Central memory CD8-positive, alpha-beta T cell (primary cell): ENCODE measurements around the gene IDNK.

ENCODE experiments used
- ATAC-seq: fragments of 150-1000 bp; cut with Tn5 transposase; replicated peaks from 2 replicates; pipeline ENCODE4 v1.10.0; 2022; ENCODE audit warnings: mild to moderate bottlenecking, moderate FRiP score, moderate number of reproducible peaks; ENCODE audit not compliant: poor library complexity, severe bottlenecking; ENCODE audit errors: extremely low read depth
- DNase-seq, 2 donors: peaks; one replicate each; pipeline ENCODE4 v3.0.0; 2021; ENCODE audit warnings: low spot score in 2 of 2
- H3K27ac Mint-ChIP-seq: one replicate; pipeline ENCODE4 v1.8.0; 2022; ENCODE audit warnings: low read depth, mild to moderate bottlenecking, moderate library complexity, mixed read lengths
- H3K27me3 Mint-ChIP-seq: one replicate; pipeline ENCODE4 v1.8.0; 2022; ENCODE audit warnings: mixed read lengths
- H3K36me3 Mint-ChIP-seq: one replicate; pipeline ENCODE4 v1.8.0; 2022; ENCODE audit warnings: mild to moderate bottlenecking, moderate library complexity, mixed read lengths; ENCODE audit not compliant: insufficient read depth
- H3K4me1 Mint-ChIP-seq: one replicate; pipeline ENCODE4 v1.8.0; 2022; ENCODE audit warnings: mixed read lengths
- H3K4me3 Mint-ChIP-seq: one replicate; pipeline ENCODE4 v1.8.0; 2022; ENCODE audit warnings: mild to moderate bottlenecking, moderate library complexity, mixed read lengths
- H3K9me3 Mint-ChIP-seq: one replicate; pipeline ENCODE4 v1.8.0; 2022; ENCODE audit warnings: mixed read lengths

The IDNK gene

GRCh38 chr9:83671451-83671850 is 48.5 kb downstream of the IDNK start:
- ATAC-seq (no peak), DNase-seq (no peak)
- no peak overlapping the region for H3K4me3 Mint-ChIP-seq
- H3K36me3 Mint-ChIP-seq = peaks cover 62% of the 10 kb centered on the region
- H3K4me1 Mint-ChIP-seq = peaks cover 12% of the 10 kb centered on the region
- no peak overlapping the region for H3K27ac Mint-ChIP-seq
- no peaks in the 10 kb centered on the region for H3K9me3 Mint-ChIP-seq
- H3K27me3 Mint-ChIP-seq = no peaks in the 10 kb centered on the region

GRCh38 chr9:83675466-83675865 is 52.5 kb downstream of the IDNK start:
- ATAC-seq (no peak), DNase-seq (no peak)
- Mint-ChIP-seq H3K4me3 (no peak overlapping the region), H3K36me3 (peaks cover 80% of the 10 kb centered on the region), H3K4me1 (peaks cover 13% of the 10 kb centered on the region), H3K27me3 (no peaks in the 10 kb centered on the region), H3K27ac (no peak overlapping the region), H3K9me3 (no peaks in the 10 kb centered on the region)

DNA sequence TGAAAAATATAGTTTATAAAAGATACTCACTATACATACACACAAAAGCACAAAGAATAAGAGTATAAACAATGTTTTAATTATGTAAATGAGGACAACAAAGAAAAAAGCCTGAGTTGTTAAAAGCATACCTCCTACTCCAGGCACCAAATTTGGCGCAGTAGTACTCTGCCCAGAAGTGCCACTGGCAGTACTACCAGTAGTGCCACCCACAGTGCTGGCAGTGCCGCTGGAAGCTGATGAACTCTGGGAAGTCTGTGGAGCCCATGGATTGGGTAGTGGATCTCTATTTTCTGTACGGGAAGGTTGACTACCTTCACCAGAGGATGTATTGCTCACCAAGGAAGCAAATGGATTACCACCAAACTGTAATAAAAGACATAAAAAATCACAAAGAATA is 54.7 kb downstream of the IDNK start:
- DNase-seq (no peak), ATAC-seq (no peak)
- Mint-ChIP-seq H3K36me3 (peaks cover 80% of the 10 kb centered on the region), H3K4me3 (no peak overlapping the region), H3K27me3 (no peaks in the 10 kb centered on the region), H3K9me3 (no peaks in the 10 kb centered on the region), H3K4me1 (peaks cover 18% of the 10 kb centered on the region), H3K27ac (no peak overlapping the region)

- ATAC-seq = no peak
Measured at GRCh38 chr9:83680233-83680632, 57.3 kb downstream of the IDNK start.

DNA sequence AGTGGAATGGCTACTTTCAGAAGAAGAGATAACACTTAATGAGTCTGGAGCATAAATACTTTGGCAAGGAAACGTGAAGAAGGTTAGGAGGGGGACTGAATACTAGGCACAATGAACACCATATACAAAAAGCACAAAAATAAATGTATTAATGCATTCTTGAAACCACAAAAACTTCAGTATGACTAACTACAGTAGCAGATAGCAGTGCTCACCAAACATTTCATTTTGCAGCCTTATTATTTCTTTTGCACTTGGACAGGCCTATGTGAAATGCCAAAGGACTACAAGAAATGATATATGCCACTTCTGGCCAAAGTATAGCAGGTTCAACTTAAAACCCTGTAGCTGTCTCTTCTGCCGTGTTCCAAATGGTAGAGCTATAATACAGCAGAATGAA is 58.5 kb downstream of the IDNK start:
- Mint-ChIP-seq H3K36me3 (peaks cover 66% of the 10 kb centered on the region), H3K27me3 (no peaks in the 10 kb centered on the region), H3K4me3 (no peak overlapping the region), H3K9me3 (no peaks in the 10 kb centered on the region), H3K27ac (peak overlapping the region; percentile 78), H3K4me1 (peaks cover 23% of the 10 kb centered on the region)
- DNase-seq = no peak
- no peak for ATAC-seq

More at GRCh38 chr9:83680233-83680632, 57.3 kb downstream of the IDNK start:
- H3K4me1 Mint-ChIP-seq = peaks cover 17% of the 10 kb centered on the region
- no peak overlapping the region for H3K4me3 Mint-ChIP-seq
- peaks cover 76% of the 10 kb centered on the region for H3K36me3 Mint-ChIP-seq
- DNase-seq = no peak
- H3K27me3 Mint-ChIP-seq = no peaks in the 10 kb centered on the region
- no peaks in the 10 kb centered on the region for H3K9me3 Mint-ChIP-seq
- H3K27ac Mint-ChIP-seq = peak overlapping the region; percentile 78

GRCh38 chr9:83688921-83689320 is 66.0 kb downstream of the IDNK start:
- H3K36me3 Mint-ChIP-seq = peaks cover 16% of the 10 kb centered on the region
- DNase-seq (no peak), ATAC-seq (no peak)
- no peaks in the 10 kb centered on the region for H3K27me3 Mint-ChIP-seq
- H3K27ac Mint-ChIP-seq = peak overlapping the region; percentile 22
- H3K4me1 Mint-ChIP-seq = peaks cover 59% of the 10 kb centered on the region
- peak overlapping the region; percentile 17 for H3K4me3 Mint-ChIP-seq
- H3K9me3 Mint-ChIP-seq = no peaks in the 10 kb centered on the region

- no peaks in the 10 kb centered on the region for H3K27me3 Mint-ChIP-seq
- H3K27ac Mint-ChIP-seq = no peak overlapping the region
- no peak for ATAC-seq
- no peak overlapping the region for H3K4me3 Mint-ChIP-seq
- H3K4me1 Mint-ChIP-seq = peaks cover 64% of the 10 kb centered on the region
- H3K36me3 Mint-ChIP-seq = peaks cover 6% of the 10 kb centered on the region
- H3K9me3 Mint-ChIP-seq = no peaks in the 10 kb centered on the region
- DNase-seq = no peak
Measured at GRCh38 chr9:83691492-83691891, 68.5 kb downstream of the IDNK start.
